GM12891 (cell line): ENCODE measurements around the gene CCDC171.

Source experiments
- DNase-seq: peaks from one replicate; pipeline ENCODE4 v3.0.0; 2011; ENCODE audit warnings: low spot score; ENCODE audit not compliant: insufficient read length
- FAIRE-seq: peaks from 2 replicates; lab custom pipeline; 2011; peaks lifted over from hg19 to GRCh38; lab: Jason Lieb, UNC
- PAX5 ChIP-seq: IDR thresholded peaks from 2 replicates; pipeline ENCODE4 v1.6.1; 2011; ENCODE audit warnings: low read length, moderate library complexity, mild to moderate bottlenecking; ENCODE audit not compliant: insufficient read depth, severe bottlenecking
- POLR2A ChIP-seq: IDR thresholded peaks from 2 replicates; pipeline ENCODE4 v1.6.1; 2011; ENCODE audit warnings: low read depth, low read length, control low read depth
- POLR2AphosphoS5 ChIP-seq: IDR thresholded peaks from 2 replicates; pipeline ENCODE4 v1.6.1; 2011; ENCODE audit warnings: low read depth, low read length, control low read depth
- POU2F2 ChIP-seq: IDR thresholded peaks from 2 replicates; pipeline ENCODE4 v1.6.1; 2011; ENCODE audit warnings: low read depth, mild to moderate bottlenecking, control low read depth, low read length, moderate library complexity
- SPI1 ChIP-seq: IDR thresholded peaks from 2 replicates; pipeline ENCODE4 v1.6.1; 2011; ENCODE audit warnings: low read depth, low read length, control low read depth
- TAF1 ChIP-seq: IDR thresholded peaks from 2 replicates; pipeline ENCODE4 v1.6.1; 2011; ENCODE audit warnings: low read depth, low read length, control low read depth

CCDC171 gene

DNA sequence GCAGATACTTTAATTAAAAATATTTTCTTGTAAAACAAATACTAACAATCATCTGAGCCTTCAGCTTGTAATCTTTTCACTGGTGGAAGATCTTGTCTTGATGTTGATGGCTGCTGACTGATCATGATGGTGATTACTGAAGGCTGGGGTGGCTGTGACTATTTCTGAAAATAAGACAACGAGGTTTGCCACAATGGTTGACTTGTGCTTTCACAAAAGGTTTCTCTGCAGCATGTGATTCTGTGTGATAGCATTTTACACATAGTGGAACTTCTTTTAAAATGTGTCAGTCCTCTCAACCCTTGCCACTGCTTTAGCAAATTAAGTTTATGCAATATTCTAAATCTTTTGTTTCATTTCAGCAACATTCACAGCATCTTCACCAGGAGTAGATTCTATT lies 461.0 kb downstream of the CCDC171 start:
- no peak for FAIRE-seq
- no peak for DNase-seq
- TF ChIP-seq SPI1 (no peak), POLR2A (no peak), POU2F2 (no peak)

DNA sequence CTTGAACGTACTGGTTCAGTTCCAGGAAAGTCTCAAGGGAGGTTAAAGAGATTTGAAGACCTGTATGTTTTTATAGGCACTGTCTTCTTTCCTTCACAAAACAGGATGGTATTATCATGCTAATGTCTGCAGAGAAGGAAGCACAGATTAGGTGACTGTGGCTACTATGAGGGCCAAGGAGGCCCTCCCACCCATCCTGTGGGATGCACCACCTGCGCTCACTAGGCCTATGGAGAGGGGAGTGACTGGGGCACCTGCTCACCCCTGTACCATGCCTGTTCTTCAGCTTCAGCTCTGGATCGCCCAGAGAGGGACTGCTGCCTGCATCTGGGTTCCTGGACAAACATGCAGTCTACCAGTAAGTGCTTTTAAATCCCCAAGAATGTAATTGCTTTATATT lies 469.4 kb downstream of the CCDC171 start:
- DNase-seq: no peak

DNA sequence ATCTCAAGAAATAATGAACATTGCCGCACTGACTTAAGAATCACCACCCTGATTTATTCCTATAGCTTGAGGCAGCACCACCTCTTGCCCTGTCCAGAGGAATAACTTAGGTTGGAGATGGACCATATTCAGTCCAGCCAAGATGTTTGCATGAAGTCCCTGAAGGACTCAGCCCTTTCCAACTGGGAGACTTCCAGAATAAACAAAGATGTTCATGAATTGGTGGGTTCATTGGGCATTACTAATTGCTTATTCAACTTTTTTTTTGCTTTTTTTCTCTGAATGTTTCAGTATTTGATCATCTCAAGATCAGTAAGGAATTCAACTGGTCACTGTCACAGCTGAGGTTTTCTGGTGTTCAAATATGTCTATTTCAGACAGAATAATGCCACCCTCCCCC lies 470.6 kb downstream of the CCDC171 start:
- DNase-seq (no peak), FAIRE-seq (no peak)
- TF ChIP-seq SPI1 (no peak), PAX5 (no peak), POLR2A (no peak), TAF1 (no peak), POLR2AphosphoS5 (no peak), POU2F2 (no peak)

More for the DNA sequence above, 469.4 kb downstream of the CCDC171 start:
- TF ChIP-seq POLR2AphosphoS5 (no peak), POU2F2 (no peak), PAX5 (no peak), SPI1 (no peak), POLR2A (no peak), TAF1 (no peak)
- no peak for FAIRE-seq
